ENCODE measurements around the gene EFCAB6.

EFCAB6 gene

DNA sequence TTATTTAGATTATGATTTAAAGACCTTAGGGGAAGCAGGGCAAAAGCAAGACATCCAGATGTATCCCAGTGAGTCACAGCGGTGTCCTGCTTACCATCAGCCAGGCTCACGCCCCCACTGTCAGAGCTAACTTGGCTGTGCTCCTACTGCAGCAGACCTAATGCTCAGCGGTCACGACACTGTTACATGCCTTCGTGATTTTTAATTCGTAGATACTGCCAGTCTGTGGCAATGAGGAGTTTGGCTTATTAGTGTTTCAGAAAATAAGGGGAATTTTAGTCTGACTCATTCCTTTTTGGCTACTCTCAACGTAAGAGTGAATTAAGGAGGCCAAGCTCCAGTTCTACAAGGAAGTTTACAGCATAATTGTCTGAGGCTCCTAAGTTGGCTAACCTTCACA, 22.7 kb downstream of the EFCAB6 start:
- H3K27ac ChIP-seq (ENCODE audit: low read length), result no peak overlapping the region
- H3K4me3 ChIP-seq (ENCODE audit: low read length), result no peak overlapping the region
- no peak overlapping the region for H3K9ac ChIP-seq (ENCODE audit: low read depth, low read length)
- no peaks in the 10 kb centered on the region for H3K4me1 ChIP-seq (ENCODE audit: insufficient read depth, low read length)
- no peaks in the 10 kb centered on the region for H3K9me3 ChIP-seq (ENCODE audit: insufficient read depth, low read depth, low read length)
- H3K27me3 ChIP-seq (ENCODE audit: insufficient read depth, low read length), result no peaks in the 10 kb centered on the region
- H3K36me3 ChIP-seq (ENCODE audit: insufficient read depth, low read depth, low read length), result no peaks in the 10 kb centered on the region

- no peaks in the 10 kb centered on the region for H3K4me1 ChIP-seq (ENCODE audit: insufficient read depth, low read length)
- H3K9me3 ChIP-seq (ENCODE audit: insufficient read depth, low read depth, low read length), result no peaks in the 10 kb centered on the region
- no peak overlapping the region for H3K9ac ChIP-seq (ENCODE audit: low read depth, low read length)
- H3K27me3 ChIP-seq (ENCODE audit: insufficient read depth, low read length), result no peaks in the 10 kb centered on the region
- no peak overlapping the region for H3K27ac ChIP-seq (ENCODE audit: low read length)
- H3K36me3 ChIP-seq (ENCODE audit: insufficient read depth, low read depth, low read length), result no peaks in the 10 kb centered on the region
- no peak overlapping the region for H3K4me3 ChIP-seq (ENCODE audit: low read length)
Observed at GRCh38 chr22:43783777-43784176, 28.3 kb downstream of the EFCAB6 start.

DNA sequence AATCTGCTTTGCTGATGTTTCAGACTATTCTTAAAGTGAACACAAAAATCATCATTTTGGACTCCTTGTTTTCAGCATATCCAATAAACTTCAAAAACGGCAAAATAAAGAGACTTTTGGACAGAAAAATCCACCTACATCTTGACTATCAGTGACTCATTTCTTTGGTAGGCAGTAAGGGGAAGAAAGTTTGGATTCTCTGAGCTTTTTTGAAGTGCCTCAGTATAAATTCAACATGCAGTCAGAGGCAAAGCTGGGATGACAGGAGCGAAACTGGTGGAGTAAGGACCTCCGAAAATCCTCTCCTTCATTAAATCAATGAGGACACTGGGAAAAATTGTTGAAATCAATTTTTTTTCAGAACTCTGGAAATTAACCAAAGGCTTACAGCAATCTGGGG, 29.7 kb downstream of the EFCAB6 start:
- Histone ChIP-seq H3K9me3 (ENCODE audit: insufficient read depth, low read depth, low read length) (no peaks in the 10 kb centered on the region), H3K27me3 (ENCODE audit: insufficient read depth, low read length) (no peaks in the 10 kb centered on the region), H3K9ac (ENCODE audit: low read depth, low read length) (no peak overlapping the region), H3K36me3 (ENCODE audit: insufficient read depth, low read depth, low read length) (no peaks in the 10 kb centered on the region), H3K4me3 (ENCODE audit: low read length) (no peak overlapping the region), H3K4me1 (ENCODE audit: insufficient read depth, low read length) (no peaks in the 10 kb centered on the region), H3K27ac (ENCODE audit: low read length) (no peak overlapping the region)

GRCh38 chr22:43777286-43777685, 34.8 kb downstream of the EFCAB6 start:
- no peaks in the 10 kb centered on the region for H3K9me3 ChIP-seq (ENCODE audit: insufficient read depth, low read depth, low read length)
- H3K4me1 ChIP-seq (ENCODE audit: insufficient read depth, low read length), result no peaks in the 10 kb centered on the region

GRCh38 chr22:43776081-43776670, 35.9 kb downstream of the EFCAB6 start:
- no peaks in the 10 kb centered on the region for H3K4me1 ChIP-seq (ENCODE audit: insufficient read depth, low read length)
- no peak overlapping the region for H3K27ac ChIP-seq (ENCODE audit: low read length)
- H3K27me3 ChIP-seq (ENCODE audit: insufficient read depth, low read length), result no peaks in the 10 kb centered on the region
- no peaks in the 10 kb centered on the region for H3K36me3 ChIP-seq (ENCODE audit: insufficient read depth, low read depth, low read length)
- no peak overlapping the region for H3K4me3 ChIP-seq (ENCODE audit: low read length)
- no peaks in the 10 kb centered on the region for H3K9me3 ChIP-seq (ENCODE audit: insufficient read depth, low read depth, low read length)
- no peak overlapping the region; the same call in 1 of the 2 replicates for H3K9ac ChIP-seq (ENCODE audit: low read depth, low read length)

More at GRCh38 chr22:43777286-43777685, 34.8 kb downstream of the EFCAB6 start:
- no peak overlapping the region for H3K27ac ChIP-seq (ENCODE audit: low read length)
- no peaks in the 10 kb centered on the region for H3K27me3 ChIP-seq (ENCODE audit: insufficient read depth, low read length)
- H3K9ac ChIP-seq (ENCODE audit: low read depth, low read length), result no peak overlapping the region
- no peak overlapping the region for H3K4me3 ChIP-seq (ENCODE audit: low read length)
- no peaks in the 10 kb centered on the region for H3K36me3 ChIP-seq (ENCODE audit: insufficient read depth, low read depth, low read length)

DNA sequence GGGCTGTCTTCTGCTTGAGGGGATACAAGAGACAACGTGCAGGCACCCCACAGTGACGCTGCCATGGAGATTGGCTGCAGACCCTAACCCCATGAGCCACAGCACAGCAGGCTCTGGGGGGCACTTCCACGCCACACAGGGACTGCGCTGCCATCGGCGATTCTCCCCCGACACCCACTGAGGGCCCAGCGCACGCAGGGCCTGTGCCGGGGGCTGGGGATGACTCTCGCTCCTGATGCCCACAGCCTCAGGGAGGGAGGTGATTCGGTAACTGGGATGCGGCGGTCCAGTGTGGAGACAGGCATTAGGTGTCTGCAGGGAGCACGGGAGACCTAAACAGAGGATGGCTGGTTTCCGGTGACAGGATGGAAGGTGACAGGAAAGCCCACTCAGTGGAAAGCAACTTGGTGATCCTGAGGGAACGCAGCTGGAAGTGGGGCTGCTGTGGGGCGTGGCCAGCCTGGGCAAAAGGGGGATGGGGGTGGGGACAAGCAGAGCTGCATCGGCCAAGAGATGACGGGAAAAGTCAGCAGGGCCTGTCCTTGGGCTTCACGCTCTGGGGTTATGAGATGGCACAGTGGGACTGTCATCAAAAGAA, 37.7 kb downstream of the EFCAB6 start:
- H3K36me3 ChIP-seq (ENCODE audit: insufficient read depth, low read depth, low read length), result no peaks in the 10 kb centered on the region
- no peak overlapping the region for H3K9ac ChIP-seq (ENCODE audit: low read depth, low read length)
- no peaks in the 10 kb centered on the region for H3K27me3 ChIP-seq (ENCODE audit: insufficient read depth, low read length)
- no peak overlapping the region for H3K4me3 ChIP-seq (ENCODE audit: low read length)
- no peak overlapping the region for H3K27ac ChIP-seq (ENCODE audit: low read length)
- no peaks in the 10 kb centered on the region for H3K9me3 ChIP-seq (ENCODE audit: insufficient read depth, low read depth, low read length)
- H3K4me1 ChIP-seq (ENCODE audit: insufficient read depth, low read length), result no peaks in the 10 kb centered on the region

GRCh38 chr22:43772831-43773230, 39.3 kb downstream of the EFCAB6 start:
- Histone ChIP-seq H3K36me3 (ENCODE audit: insufficient read depth, low read depth, low read length) (no peaks in the 10 kb centered on the region), H3K27ac (ENCODE audit: low read length) (no peak overlapping the region), H3K4me1 (ENCODE audit: insufficient read depth, low read length) (no peaks in the 10 kb centered on the region), H3K9me3 (ENCODE audit: insufficient read depth, low read depth, low read length) (no peaks in the 10 kb centered on the region), H3K4me3 (ENCODE audit: low read length) (no peak overlapping the region), H3K9ac (ENCODE audit: low read depth, low read length) (no peak overlapping the region), H3K27me3 (ENCODE audit: insufficient read depth, low read length) (no peaks in the 10 kb centered on the region)

GRCh38 chr22:43755452-43755851, 56.7 kb downstream of the EFCAB6 start:
- H3K9me3 ChIP-seq (ENCODE audit: insufficient read depth, low read depth, low read length), result no peaks in the 10 kb centered on the region
- no peaks in the 10 kb centered on the region for H3K36me3 ChIP-seq (ENCODE audit: insufficient read depth, low read depth, low read length)
- no peak overlapping the region for H3K4me3 ChIP-seq (ENCODE audit: low read length)

GRCh38 chr22:43755011-43755410, 57.1 kb downstream of the EFCAB6 start:
- H3K27ac ChIP-seq (ENCODE audit: low read length), result no peak overlapping the region
- H3K4me1 ChIP-seq (ENCODE audit: insufficient read depth, low read length), result peaks cover 18% of the 10 kb centered on the region
- H3K27me3 ChIP-seq (ENCODE audit: insufficient read depth, low read length), result no peaks in the 10 kb centered on the region
- H3K9me3 ChIP-seq (ENCODE audit: insufficient read depth, low read depth, low read length), result no peaks in the 10 kb centered on the region
- H3K4me3 ChIP-seq (ENCODE audit: low read length), result no peak overlapping the region
- no peaks in the 10 kb centered on the region for H3K36me3 ChIP-seq (ENCODE audit: insufficient read depth, low read depth, low read length)
- no peak overlapping the region for H3K9ac ChIP-seq (ENCODE audit: low read depth, low read length)

More at GRCh38 chr22:43755452-43755851, 56.7 kb downstream of the EFCAB6 start:
- no peak overlapping the region for H3K9ac ChIP-seq (ENCODE audit: low read depth, low read length)
- H3K4me1 ChIP-seq (ENCODE audit: insufficient read depth, low read length), result peaks cover 13% of the 10 kb centered on the region
- H3K27me3 ChIP-seq (ENCODE audit: insufficient read depth, low read length), result no peaks in the 10 kb centered on the region
- no peak overlapping the region for H3K27ac ChIP-seq (ENCODE audit: low read length)

GRCh38 chr22:43754176-43754575, 57.9 kb downstream of the EFCAB6 start:
- Histone ChIP-seq H3K27ac (ENCODE audit: low read length) (no peak overlapping the region), H3K36me3 (ENCODE audit: insufficient read depth, low read depth, low read length) (no peaks in the 10 kb centered on the region), H3K9me3 (ENCODE audit: insufficient read depth, low read depth, low read length) (no peaks in the 10 kb centered on the region), H3K9ac (ENCODE audit: low read depth, low read length) (no peak overlapping the region), H3K4me3 (ENCODE audit: low read length) (no peak overlapping the region), H3K27me3 (ENCODE audit: insufficient read depth, low read length) (no peaks in the 10 kb centered on the region), H3K4me1 (ENCODE audit: insufficient read depth, low read length) (peaks cover 25% of the 10 kb centered on the region)

DNA sequence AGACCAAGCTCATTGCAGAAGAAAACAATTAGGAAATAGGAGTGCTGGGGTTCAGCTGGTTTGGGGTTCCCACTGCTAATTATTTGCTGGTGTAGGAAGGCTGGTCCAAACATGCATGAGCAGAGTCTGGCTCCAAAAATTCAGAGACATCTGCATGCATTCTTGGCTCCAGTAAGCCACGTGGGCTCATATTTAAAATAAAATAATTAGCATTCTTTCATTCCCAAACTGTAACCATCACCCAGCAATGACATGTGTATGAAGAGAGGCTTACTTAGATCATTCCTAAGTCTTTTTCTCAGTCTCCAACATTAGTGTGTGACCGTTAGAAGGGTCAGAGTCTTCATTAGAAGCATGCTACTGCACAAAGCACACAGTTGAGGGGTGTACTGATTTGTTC, 58.4 kb downstream of the EFCAB6 start:
- Histone ChIP-seq H3K4me1 (ENCODE audit: insufficient read depth, low read length) (peaks cover 25% of the 10 kb centered on the region), H3K27ac (ENCODE audit: low read length) (no peak overlapping the region), H3K4me3 (ENCODE audit: low read length) (no peak overlapping the region), H3K36me3 (ENCODE audit: insufficient read depth, low read depth, low read length) (no peaks in the 10 kb centered on the region), H3K9me3 (ENCODE audit: insufficient read depth, low read depth, low read length) (no peaks in the 10 kb centered on the region), H3K9ac (ENCODE audit: low read depth, low read length) (no peak overlapping the region), H3K27me3 (ENCODE audit: insufficient read depth, low read length) (no peaks in the 10 kb centered on the region)

- Histone ChIP-seq H3K4me3 (ENCODE audit: low read length) (no peak overlapping the region), H3K27me3 (ENCODE audit: insufficient read depth, low read length) (no peaks in the 10 kb centered on the region), H3K27ac (ENCODE audit: low read length) (no peak overlapping the region), H3K9ac (ENCODE audit: low read depth, low read length) (no peak overlapping the region), H3K4me1 (ENCODE audit: insufficient read depth, low read length) (peaks cover 25% of the 10 kb centered on the region), H3K36me3 (ENCODE audit: insufficient read depth, low read depth, low read length) (no peaks in the 10 kb centered on the region), H3K9me3 (ENCODE audit: insufficient read depth, low read depth, low read length) (no peaks in the 10 kb centered on the region)
Observed at GRCh38 chr22:43750751-43751150, 61.4 kb downstream of the EFCAB6 start.

Measured in iPS-20b (cell line).